Right lobe of liver (tissue), 6 donors: Measurements from ENCODE around the gene PTGS1. TPM values are rescaled to one million over a fixed set of nuclear protein-coding genes. Genes with fewer than 3 reads are reported as not detected.

ENCODE experiments used
- ATAC-seq, 4 donors: fragments of 200-7000 bp; cut with Tn5 transposase; one replicate each; pipeline ENCODE4 v1.9.1; 2020; ENCODE audit warnings: mild to moderate bottlenecking in 4 of 4, moderate library complexity in 4 of 4
- DNase-seq, 3 donors: peaks; one replicate each; pipeline ENCODE4 v3.0.0-alpha.2; 2020
- H3K27ac ChIP-seq, 3 donors: fragments of 200-600 bp; one replicate each; pipeline ENCODE4 v1.8.0; 2022
- H3K27me3 ChIP-seq, 2 donors: fragments of 200-600 bp; one replicate each; pipeline ENCODE4 v1.8.0; 2022
- H3K36me3 ChIP-seq, 4 donors: fragments of 200-600 bp; sonication (generic) in 1 of 4; one replicate each; pipeline versions ENCODE4 v1.5.1 to v1.8.0; 2017 to 2022; ENCODE audit warnings: control low read depth in 1 of 4
- H3K4me1 ChIP-seq, 4 donors: fragments of 200-600 bp; sonication (generic) in 1 of 4; one replicate each; pipeline versions ENCODE4 v1.5.1 to v1.8.0; 2017 to 2022; ENCODE audit warnings: control low read depth in 1 of 4
- H3K4me3 ChIP-seq, 3 donors: fragments of 200-600 bp; one replicate each; pipeline ENCODE4 v1.8.0; 2022
- H3K9me3 ChIP-seq, 4 donors: fragments of 200-600 bp; sonication (generic) in 1 of 4; one replicate each; pipeline versions ENCODE4 v1.5.1 to v1.8.0; 2017 to 2022; ENCODE audit warnings: control low read depth in 1 of 4
- CTCF ChIP-seq, 4 donors: fragments of 200-600 bp in 3 of 4; fragments of 450-650 bp in 1 of 4; IDR thresholded peaks; one replicate each; pipeline versions ENCODE4 v1.5.1 to v1.8.0; 2016 to 2022; ENCODE audit warnings: antibody characterized with exemption in 4 of 4, mild to moderate bottlenecking in 2 of 4
- POLR2A ChIP-seq: fragments of 450-650 bp; IDR thresholded peaks from one replicate; pipeline ENCODE4 v1.6.1; 2017; ENCODE audit warnings: antibody characterized with exemption, mild to moderate bottlenecking
- WGBS: methylation state at CpG from one replicate; pipeline ENCODE4 v1.1.6; 2018; ENCODE audit warnings: low coverage, low lambda C conversion rate; ENCODE audit not compliant: insufficient coverage; ENCODE audit errors: missing lambda C conversion rate; 5-methylcytosine and 5-hydroxymethylcytosine counted together
- intact Hi-C, 2 donors: fragments of 100-400 bp; cut with DNase I; formaldehyde crosslinking; loops; one replicate each; pipeline versions ENCODE4 v1.11.2 to v1.14.1; 2022
- total RNA-seq, 6 experiments: library from RNA; depleted of rRNA in 2 of 6; stranded (reverse); fragments of >200 nt in 2 of 6; fragmentation: NEBNext Ultra II Directional in 3 of 6; extraction: Animal tissue kit (Norgen Biotek cat#: 25700) in 3 of 6; gene quantifications; one replicate each; pipeline versions ENCODE4 v1.1.0 to v1.2.4, GENCODE V29; 2016 to 2023
- donor health status: DM: no; HTN: yes; CAD: no.
- donor health status: DM: no; HTN: no; CAD: no.
- donor health status: DM: no; HTN: no; CAD: no.
- donor health status: DM: no; HTN: yes; CAD: no.
- donor health status: DM: no; HTN: yes; CAD: no.

PTGS1 gene
- total RNA-seq, 6 experiments from 2014 or later, result 1.7 to 3.6 (median 2.4) TPM

- no peak overlapping the region for H3K27ac ChIP-seq
- H3K9me3 ChIP-seq, result no peaks in the 10 kb centered on the region
- no peaks in the 10 kb centered on the region for H3K27me3 ChIP-seq
- 77% methylated on average over 2 of the region's 5 CpGs for WGBS
- intact Hi-C loops, result no loop called here
- ATAC-seq (no peak), DNase-seq (no peak)
- TF ChIP-seq POLR2A (no peak), CTCF (IDR thresholded peaks at IDR 0.05) (no peak)
- no peak overlapping the region for H3K4me3 ChIP-seq
- H3K36me3 ChIP-seq, result no peaks in the 10 kb centered on the region
- H3K4me1 ChIP-seq, result no peaks in the 10 kb centered on the region
Observed at GRCh38 chr9:122389195-122389594, 18.4 kb downstream of the PTGS1 start.

- TF ChIP-seq CTCF (IDR thresholded peaks at IDR 0.05) (no peak), POLR2A (no peak)
- Histone ChIP-seq H3K36me3 (no peaks in the 10 kb centered on the region), H3K27ac (no peak overlapping the region), H3K27me3 (no peaks in the 10 kb centered on the region), H3K4me3 (no peak overlapping the region), H3K4me1 (no peaks in the 10 kb centered on the region), H3K9me3 (no peaks in the 10 kb centered on the region)
- intact Hi-C loops, result no loop called here
- WGBS, result 52% methylated on average over 9 of the region's 11 CpGs
- peak in 1 of 3 donors; percentile 19 for DNase-seq
- ATAC-seq, result peak in 2 of 4 donors; percentile 14 to 45
Observed at GRCh38 chr9:122389799-122390481, 19.1 kb downstream of the PTGS1 start.

- no peaks in the 10 kb centered on the region for H3K4me1 ChIP-seq
- no peak overlapping the region for H3K27ac ChIP-seq
- no peaks in the 10 kb centered on the region for H3K9me3 ChIP-seq
- DNase-seq (peak in 1 of 3 donors; percentile 23), ATAC-seq (no peak)
- WGBS, result no CpG with 5 or more reads among the region's 9 CpGs
- no peak overlapping the region for H3K4me3 ChIP-seq
- no peaks in the 10 kb centered on the region for H3K27me3 ChIP-seq
- TF ChIP-seq CTCF (IDR thresholded peaks at IDR 0.05), result no peak
- TF ChIP-seq POLR2A, result no peak
- no peaks in the 10 kb centered on the region for H3K36me3 ChIP-seq
- intact Hi-C loops, result no loop called here
Observed at GRCh38 chr9:122392284-122392683, 21.5 kb downstream of the PTGS1 start.

GRCh38 chr9:122392714-122393113, 21.9 kb downstream of the PTGS1 start:
- no peak for DNase-seq
- no peaks in the 10 kb centered on the region for H3K9me3 ChIP-seq
- H3K27ac ChIP-seq, result no peak overlapping the region
- H3K36me3 ChIP-seq, result no peaks in the 10 kb centered on the region
- no peak for ATAC-seq
- H3K4me1 ChIP-seq, result no peaks in the 10 kb centered on the region
- no peaks in the 10 kb centered on the region for H3K27me3 ChIP-seq
- no peak for TF ChIP-seq CTCF (IDR thresholded peaks at IDR 0.05)
- TF ChIP-seq POLR2A, result no peak
- 78% methylated on average over 2 of the region's 2 CpGs for WGBS
- H3K4me3 ChIP-seq, result no peak overlapping the region
- intact Hi-C loops, result no loop called here
